ENCODE results near the gene ALPG.
A peak's percentile ranks its signal among the peaks of the same experiment; 100 is the strongest.

DNA sequence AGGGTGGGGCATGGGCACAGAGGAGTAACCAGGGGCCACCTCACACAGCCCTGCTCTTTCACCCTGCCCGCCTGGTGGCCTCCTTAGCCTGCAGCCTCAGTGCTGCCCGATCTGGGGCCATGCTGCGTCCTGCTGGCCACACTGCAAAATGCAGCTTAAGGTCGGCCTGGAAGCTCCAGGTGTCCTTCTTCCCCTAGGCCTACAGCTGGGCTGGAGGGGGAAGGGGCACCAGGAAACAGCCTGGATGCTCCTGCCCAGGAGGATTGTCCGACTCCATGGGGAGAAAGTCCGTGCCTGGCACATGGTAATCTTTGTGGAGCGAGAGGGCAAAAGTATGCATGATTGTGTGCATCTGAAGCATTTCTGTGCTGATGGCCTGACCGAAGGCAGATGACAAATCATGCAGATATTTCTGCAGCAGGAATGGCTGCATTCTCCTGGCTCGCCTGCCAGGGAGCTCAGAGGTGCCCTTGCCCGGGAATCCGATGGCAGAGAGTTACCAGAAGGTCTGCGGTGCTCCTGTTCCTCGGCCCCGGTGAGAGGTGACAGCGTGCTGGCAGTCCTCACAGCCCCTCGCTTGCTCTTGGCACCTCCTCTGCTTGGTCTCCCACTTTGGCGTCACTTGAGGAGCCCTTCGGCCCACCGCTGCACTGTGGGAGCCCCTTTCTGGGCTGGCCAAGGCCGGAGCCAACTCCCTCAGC lies 40.9 kb upstream of the ALPG start:
- TF ChIP-seq, protein P1, sequence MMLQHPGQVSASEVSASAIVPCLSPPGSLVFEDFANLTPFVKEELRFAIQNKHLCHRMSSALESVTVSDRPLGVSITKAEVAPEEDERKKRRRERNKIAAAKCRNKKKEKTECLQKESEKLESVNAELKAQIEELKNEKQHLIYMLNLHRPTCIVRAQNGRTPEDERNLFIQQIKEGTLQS (IDR thresholded peaks at IDR 0.05; ENCODE audit: borderline replicate concordance, extremely low read depth, low read depth, low read length): no peak
- TF ChIP-seq, protein P2, sequence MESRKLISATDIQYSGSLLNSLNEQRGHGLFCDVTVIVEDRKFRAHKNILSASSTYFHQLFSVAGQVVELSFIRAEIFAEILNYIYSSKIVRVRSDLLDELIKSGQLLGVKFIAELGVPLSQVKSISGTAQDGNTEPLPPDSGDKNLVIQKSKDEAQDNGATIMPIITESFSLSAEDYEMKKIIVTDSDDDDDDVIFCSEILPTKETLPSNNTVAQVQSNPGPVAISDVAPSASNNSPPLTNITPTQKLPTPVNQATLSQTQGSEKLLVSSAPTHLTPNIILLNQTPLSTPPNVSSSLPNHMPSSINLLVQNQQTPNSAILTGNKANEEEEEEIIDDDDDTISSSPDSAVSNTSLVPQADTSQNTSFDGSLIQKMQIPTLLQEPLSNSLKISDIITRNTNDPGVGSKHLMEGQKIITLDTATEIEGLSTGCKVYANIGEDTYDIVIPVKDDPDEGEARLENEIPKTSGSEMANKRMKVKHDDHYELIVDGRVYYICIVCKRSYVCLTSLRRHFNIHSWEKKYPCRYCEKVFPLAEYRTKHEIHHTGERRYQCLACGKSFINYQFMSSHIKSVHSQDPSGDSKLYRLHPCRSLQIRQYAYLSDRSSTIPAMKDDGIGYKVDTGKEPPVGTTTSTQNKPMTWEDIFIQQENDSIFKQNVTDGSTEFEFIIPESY (IDR thresholded peaks at IDR 0.05): no peak
- TF ChIP-seq, protein P3, sequence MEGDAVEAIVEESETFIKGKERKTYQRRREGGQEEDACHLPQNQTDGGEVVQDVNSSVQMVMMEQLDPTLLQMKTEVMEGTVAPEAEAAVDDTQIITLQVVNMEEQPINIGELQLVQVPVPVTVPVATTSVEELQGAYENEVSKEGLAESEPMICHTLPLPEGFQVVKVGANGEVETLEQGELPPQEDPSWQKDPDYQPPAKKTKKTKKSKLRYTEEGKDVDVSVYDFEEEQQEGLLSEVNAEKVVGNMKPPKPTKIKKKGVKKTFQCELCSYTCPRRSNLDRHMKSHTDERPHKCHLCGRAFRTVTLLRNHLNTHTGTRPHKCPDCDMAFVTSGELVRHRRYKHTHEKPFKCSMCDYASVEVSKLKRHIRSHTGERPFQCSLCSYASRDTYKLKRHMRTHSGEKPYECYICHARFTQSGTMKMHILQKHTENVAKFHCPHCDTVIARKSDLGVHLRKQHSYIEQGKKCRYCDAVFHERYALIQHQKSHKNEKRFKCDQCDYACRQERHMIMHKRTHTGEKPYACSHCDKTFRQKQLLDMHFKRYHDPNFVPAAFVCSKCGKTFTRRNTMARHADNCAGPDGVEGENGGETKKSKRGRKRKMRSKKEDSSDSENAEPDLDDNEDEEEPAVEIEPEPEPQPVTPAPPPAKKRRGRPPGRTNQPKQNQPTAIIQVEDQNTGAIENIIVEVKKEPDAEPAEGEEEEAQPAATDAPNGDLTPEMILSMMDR (IDR thresholded peaks at IDR 0.05 in 2 of 3, conservative IDR thresholded peaks at IDR 0.05 in 1 of 3; ENCODE audit: control insufficient read depth in 2 of 3, extremely low read depth in 1 of 3, insufficient read depth in 1 of 3, low read depth in 3 of 3, low read length in 3 of 3): peak; percentile 7 to 38 (median 26); a peak in 1 of 6 replicates
- TF ChIP-seq CEBPB (IDR thresholded peaks at IDR 0.05; ENCODE audit: borderline replicate concordance in 1 of 2, low read depth in 2 of 2, low read length in 2 of 2) (no peak), POLR2A (IDR thresholded peaks at IDR 0.05; ENCODE audit: low read depth, low read length) (no peak), SMAD1 (IDR thresholded peaks at IDR 0.05; ENCODE audit: low read depth, partially characterized antibody) (no peak), EZH2 (IDR thresholded peaks at IDR 0.05; ENCODE audit: borderline replicate concordance, control insufficient read depth, low read depth, low read length) (no peak), BHLHE40 (IDR thresholded peaks at IDR 0.05; ENCODE audit: borderline replicate concordance in 1 of 2, low read depth in 2 of 2, low read length in 1 of 2) (no peak), HDAC2 (IDR thresholded peaks at IDR 0.05) (no peak)
- TF ChIP-seq, protein P4, sequence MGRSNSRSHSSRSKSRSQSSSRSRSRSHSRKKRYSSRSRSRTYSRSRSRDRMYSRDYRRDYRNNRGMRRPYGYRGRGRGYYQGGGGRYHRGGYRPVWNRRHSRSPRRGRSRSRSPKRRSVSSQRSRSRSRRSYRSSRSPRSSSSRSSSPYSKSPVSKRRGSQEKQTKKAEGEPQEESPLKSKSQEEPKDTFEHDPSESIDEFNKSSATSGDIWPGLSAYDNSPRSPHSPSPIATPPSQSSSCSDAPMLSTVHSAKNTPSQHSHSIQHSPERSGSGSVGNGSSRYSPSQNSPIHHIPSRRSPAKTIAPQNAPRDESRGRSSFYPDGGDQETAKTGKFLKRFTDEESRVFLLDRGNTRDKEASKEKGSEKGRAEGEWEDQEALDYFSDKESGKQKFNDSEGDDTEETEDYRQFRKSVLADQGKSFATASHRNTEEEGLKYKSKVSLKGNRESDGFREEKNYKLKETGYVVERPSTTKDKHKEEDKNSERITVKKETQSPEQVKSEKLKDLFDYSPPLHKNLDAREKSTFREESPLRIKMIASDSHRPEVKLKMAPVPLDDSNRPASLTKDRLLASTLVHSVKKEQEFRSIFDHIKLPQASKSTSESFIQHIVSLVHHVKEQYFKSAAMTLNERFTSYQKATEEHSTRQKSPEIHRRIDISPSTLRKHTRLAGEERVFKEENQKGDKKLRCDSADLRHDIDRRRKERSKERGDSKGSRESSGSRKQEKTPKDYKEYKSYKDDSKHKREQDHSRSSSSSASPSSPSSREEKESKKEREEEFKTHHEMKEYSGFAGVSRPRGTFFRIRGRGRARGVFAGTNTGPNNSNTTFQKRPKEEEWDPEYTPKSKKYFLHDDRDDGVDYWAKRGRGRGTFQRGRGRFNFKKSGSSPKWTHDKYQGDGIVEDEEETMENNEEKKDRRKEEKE (IDR thresholded peaks at IDR 0.05): no peak
- TF ChIP-seq, protein P5, sequence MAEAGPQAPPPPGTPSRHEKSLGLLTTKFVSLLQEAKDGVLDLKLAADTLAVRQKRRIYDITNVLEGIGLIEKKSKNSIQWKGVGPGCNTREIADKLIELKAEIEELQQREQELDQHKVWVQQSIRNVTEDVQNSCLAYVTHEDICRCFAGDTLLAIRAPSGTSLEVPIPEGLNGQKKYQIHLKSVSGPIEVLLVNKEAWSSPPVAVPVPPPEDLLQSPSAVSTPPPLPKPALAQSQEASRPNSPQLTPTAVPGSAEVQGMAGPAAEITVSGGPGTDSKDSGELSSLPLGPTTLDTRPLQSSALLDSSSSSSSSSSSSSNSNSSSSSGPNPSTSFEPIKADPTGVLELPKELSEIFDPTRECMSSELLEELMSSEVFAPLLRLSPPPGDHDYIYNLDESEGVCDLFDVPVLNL (IDR thresholded peaks at IDR 0.05; ENCODE audit: low read depth, low read length): no peak
- TF ChIP-seq, protein P6, sequence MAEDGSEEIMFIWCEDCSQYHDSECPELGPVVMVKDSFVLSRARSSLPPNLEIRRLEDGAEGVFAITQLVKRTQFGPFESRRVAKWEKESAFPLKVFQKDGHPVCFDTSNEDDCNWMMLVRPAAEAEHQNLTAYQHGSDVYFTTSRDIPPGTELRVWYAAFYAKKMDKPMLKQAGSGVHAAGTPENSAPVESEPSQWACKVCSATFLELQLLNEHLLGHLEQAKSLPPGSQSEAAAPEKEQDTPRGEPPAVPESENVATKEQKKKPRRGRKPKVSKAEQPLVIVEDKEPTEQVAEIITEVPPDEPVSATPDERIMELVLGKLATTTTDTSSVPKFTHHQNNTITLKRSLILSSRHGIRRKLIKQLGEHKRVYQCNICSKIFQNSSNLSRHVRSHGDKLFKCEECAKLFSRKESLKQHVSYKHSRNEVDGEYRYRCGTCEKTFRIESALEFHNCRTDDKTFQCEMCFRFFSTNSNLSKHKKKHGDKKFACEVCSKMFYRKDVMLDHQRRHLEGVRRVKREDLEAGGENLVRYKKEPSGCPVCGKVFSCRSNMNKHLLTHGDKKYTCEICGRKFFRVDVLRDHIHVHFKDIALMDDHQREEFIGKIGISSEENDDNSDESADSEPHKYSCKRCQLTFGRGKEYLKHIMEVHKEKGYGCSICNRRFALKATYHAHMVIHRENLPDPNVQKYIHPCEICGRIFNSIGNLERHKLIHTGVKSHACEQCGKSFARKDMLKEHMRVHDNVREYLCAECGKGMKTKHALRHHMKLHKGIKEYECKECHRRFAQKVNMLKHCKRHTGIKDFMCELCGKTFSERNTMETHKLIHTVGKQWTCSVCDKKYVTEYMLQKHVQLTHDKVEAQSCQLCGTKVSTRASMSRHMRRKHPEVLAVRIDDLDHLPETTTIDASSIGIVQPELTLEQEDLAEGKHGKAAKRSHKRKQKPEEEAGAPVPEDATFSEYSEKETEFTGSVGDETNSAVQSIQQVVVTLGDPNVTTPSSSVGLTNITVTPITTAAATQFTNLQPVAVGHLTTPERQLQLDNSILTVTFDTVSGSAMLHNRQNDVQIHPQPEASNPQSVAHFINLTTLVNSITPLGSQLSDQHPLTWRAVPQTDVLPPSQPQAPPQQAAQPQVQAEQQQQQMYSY (CRISPR knock-in tag; IDR thresholded peaks at IDR 0.05): no peak

Measured in GM12878 (cell line).